Astrocyte (in vitro differentiated cells and primary cell): ENCODE results near the gene TEX29. TPM values are rescaled to one million over a fixed set of nuclear protein-coding genes. Genes with fewer than 3 reads are reported as not detected.

Experiments
- DNase-seq: peaks from one replicate; pipeline ENCODE4 v3.0.0-alpha.2; 2010; ENCODE audit warnings: low read depth
- FAIRE-seq: peaks from 2 replicates; lab custom pipeline; 2011; peaks lifted over from hg19 to GRCh38; lab: Jason Lieb, UNC
- H2AFZ ChIP-seq: 2 replicates; pipeline ENCODE4 v1.6.0; 2012; ENCODE audit warnings: low read depth, low read length, inconsistent platforms
- H3K27ac ChIP-seq: 2 replicates; pipeline ENCODE4 v1.5.1; 2011; ENCODE audit warnings: low read depth, low read length, inconsistent platforms
- H3K27me3 ChIP-seq: 2 replicates; pipeline ENCODE4 v1.6.0; 2011; ENCODE audit warnings: low read length, inconsistent platforms; ENCODE audit not compliant: insufficient read depth
- H3K36me3 ChIP-seq: 2 replicates; pipeline ENCODE4 v1.5.1; 2011; ENCODE audit warnings: low read length, inconsistent platforms; ENCODE audit not compliant: insufficient read depth
- H3K4me1 ChIP-seq: 2 replicates; pipeline ENCODE4 v1.5.1; 2011; ENCODE audit warnings: low read length, inconsistent platforms; ENCODE audit not compliant: insufficient read depth
- H3K4me2 ChIP-seq: 2 replicates; pipeline ENCODE4 v1.6.0; 2012; ENCODE audit warnings: low read length, inconsistent platforms
- H3K4me3 ChIP-seq: 2 replicates; pipeline ENCODE4 v1.5.1; 2011; ENCODE audit warnings: low read depth, mild to moderate bottlenecking, low read length, inconsistent platforms; ENCODE audit not compliant: insufficient read depth
- H3K79me2 ChIP-seq: 2 replicates; pipeline ENCODE4 v1.6.0; 2012; ENCODE audit warnings: mild to moderate bottlenecking, low read length, inconsistent platforms; ENCODE audit not compliant: insufficient read depth
- H3K9ac ChIP-seq: 2 replicates; pipeline ENCODE4 v1.6.0; 2012; ENCODE audit warnings: mild to moderate bottlenecking, low read length, inconsistent platforms
- H3K9me3 ChIP-seq: 2 replicates; pipeline ENCODE4 v1.5.1; 2012; ENCODE audit warnings: low read depth, mild to moderate bottlenecking, low read length, inconsistent platforms; ENCODE audit not compliant: insufficient read depth
- H4K20me1 ChIP-seq: 2 replicates; pipeline ENCODE4 v1.6.0; 2012; ENCODE audit warnings: low read length, inconsistent platforms; ENCODE audit not compliant: insufficient read depth
- H3K27ac Mint-ChIP-seq: one replicate; pipeline ENCODE4 v1.8.0; 2021; ENCODE audit warnings: mild to moderate bottlenecking, mixed read lengths; ENCODE audit not compliant: unreplicated experiment
- H3K27me3 Mint-ChIP-seq: one replicate; pipeline ENCODE4 v1.8.0; 2021; ENCODE audit warnings: low read depth, mixed read lengths; ENCODE audit not compliant: unreplicated experiment
- H3K36me3 Mint-ChIP-seq: one replicate; pipeline ENCODE4 v1.8.0; 2021; ENCODE audit warnings: low read depth, mixed read lengths; ENCODE audit not compliant: unreplicated experiment
- H3K4me1 Mint-ChIP-seq: one replicate; pipeline ENCODE4 v1.8.0; 2021; ENCODE audit warnings: low read depth, mixed read lengths; ENCODE audit not compliant: unreplicated experiment
- H3K4me3 Mint-ChIP-seq: one replicate; pipeline ENCODE4 v1.8.0; 2021; ENCODE audit warnings: mild to moderate bottlenecking, moderate library complexity, mixed read lengths; ENCODE audit not compliant: unreplicated experiment
- H3K9me3 Mint-ChIP-seq: one replicate; pipeline ENCODE4 v1.8.0; 2021; ENCODE audit warnings: mild to moderate bottlenecking, mixed read lengths; ENCODE audit not compliant: unreplicated experiment
- EZH2 ChIP-seq: IDR thresholded peaks from 2 replicates; pipeline ENCODE4 v1.6.1; 2012; ENCODE audit warnings: mild to moderate bottlenecking, low read length, inconsistent platforms; ENCODE audit not compliant: insufficient read depth
- total RNA-seq: library from RNA; stranded (reverse); gene quantifications from 2 replicates; pipeline ENCODE4 v1.2.1, GENCODE V29; 2021
- TF ChIP-seq, protein P1 (sequence below): IDR thresholded peaks from 2 replicates; pipeline ENCODE4 v1.5.1; 2011; ENCODE audit warnings: low read depth, mild to moderate bottlenecking, inconsistent platforms, low read length, moderate library complexity; ENCODE audit not compliant: insufficient read depth

Gene TEX29
- total RNA-seq, 1 donor from 2014 or later: 0.43 TPM

- TF ChIP-seq, protein P1, sequence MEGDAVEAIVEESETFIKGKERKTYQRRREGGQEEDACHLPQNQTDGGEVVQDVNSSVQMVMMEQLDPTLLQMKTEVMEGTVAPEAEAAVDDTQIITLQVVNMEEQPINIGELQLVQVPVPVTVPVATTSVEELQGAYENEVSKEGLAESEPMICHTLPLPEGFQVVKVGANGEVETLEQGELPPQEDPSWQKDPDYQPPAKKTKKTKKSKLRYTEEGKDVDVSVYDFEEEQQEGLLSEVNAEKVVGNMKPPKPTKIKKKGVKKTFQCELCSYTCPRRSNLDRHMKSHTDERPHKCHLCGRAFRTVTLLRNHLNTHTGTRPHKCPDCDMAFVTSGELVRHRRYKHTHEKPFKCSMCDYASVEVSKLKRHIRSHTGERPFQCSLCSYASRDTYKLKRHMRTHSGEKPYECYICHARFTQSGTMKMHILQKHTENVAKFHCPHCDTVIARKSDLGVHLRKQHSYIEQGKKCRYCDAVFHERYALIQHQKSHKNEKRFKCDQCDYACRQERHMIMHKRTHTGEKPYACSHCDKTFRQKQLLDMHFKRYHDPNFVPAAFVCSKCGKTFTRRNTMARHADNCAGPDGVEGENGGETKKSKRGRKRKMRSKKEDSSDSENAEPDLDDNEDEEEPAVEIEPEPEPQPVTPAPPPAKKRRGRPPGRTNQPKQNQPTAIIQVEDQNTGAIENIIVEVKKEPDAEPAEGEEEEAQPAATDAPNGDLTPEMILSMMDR: no peak
- no peak for TF ChIP-seq EZH2
- H3K27ac ChIP-seq: no peak overlapping the region
- H2AFZ ChIP-seq: no peak overlapping the region
- DNase-seq (no peak), FAIRE-seq (no peak)
- no peak overlapping the region for H3K4me2 ChIP-seq
- peaks cover 28% of the 10 kb centered on the region for H3K36me3 ChIP-seq
- no peaks in the 10 kb centered on the region for H3K9me3 ChIP-seq
- H3K27me3 ChIP-seq: no peaks in the 10 kb centered on the region
- peaks cover 2% of the 10 kb centered on the region for H3K79me2 ChIP-seq
- H3K27ac Mint-ChIP-seq: no peak overlapping the region
- H3K9ac ChIP-seq: no peak overlapping the region
- H3K4me3 Mint-ChIP-seq: no peak overlapping the region
- H4K20me1 ChIP-seq: peaks cover 9% of the 10 kb centered on the region
- no peaks in the 10 kb centered on the region for H3K4me1 Mint-ChIP-seq
- H3K27me3 Mint-ChIP-seq: no peaks in the 10 kb centered on the region
- no peaks in the 10 kb centered on the region for H3K4me1 ChIP-seq
- H3K9me3 Mint-ChIP-seq: no peaks in the 10 kb centered on the region
- peaks cover 9% of the 10 kb centered on the region for H3K36me3 Mint-ChIP-seq
- no peak overlapping the region for H3K4me3 ChIP-seq
Measured at GRCh38 chr13:111295886-111296285, 24.6 kb upstream of the TEX29 start.

DNA sequence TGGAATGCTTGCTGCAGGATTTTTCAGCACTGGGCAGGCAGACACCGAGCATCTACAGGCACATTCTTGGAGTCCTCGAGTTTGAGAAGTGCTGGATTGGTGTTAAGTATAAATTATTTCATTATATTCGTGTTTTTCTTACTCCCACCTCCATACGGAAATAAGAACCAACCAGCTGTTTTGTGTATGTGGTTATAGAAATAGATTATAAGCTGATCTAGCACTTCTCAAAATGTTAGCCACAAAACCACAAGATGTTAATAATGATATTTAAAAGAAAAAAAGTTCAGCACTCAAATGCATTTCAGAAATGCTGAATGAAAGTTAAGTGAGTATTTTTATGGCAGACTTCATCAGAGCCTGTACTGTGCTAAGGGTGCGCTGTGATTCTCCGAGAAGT, 24.0 kb upstream of the TEX29 start:
- H3K36me3 ChIP-seq: peaks cover 32% of the 10 kb centered on the region
- no peak overlapping the region for H3K9ac ChIP-seq
- H3K79me2 ChIP-seq: peaks cover 2% of the 10 kb centered on the region
- H3K9me3 ChIP-seq: no peaks in the 10 kb centered on the region
- H3K36me3 Mint-ChIP-seq: peaks cover 9% of the 10 kb centered on the region
- DNase-seq: no peak
- H3K9me3 Mint-ChIP-seq: no peaks in the 10 kb centered on the region
- no peaks in the 10 kb centered on the region for H3K27me3 ChIP-seq
- TF ChIP-seq, protein P1: no peak
- no peak for TF ChIP-seq EZH2
- no peaks in the 10 kb centered on the region for H3K4me1 Mint-ChIP-seq
- H3K4me3 Mint-ChIP-seq: no peak overlapping the region
- H2AFZ ChIP-seq: no peak overlapping the region
- no peak overlapping the region for H3K27ac ChIP-seq
- H3K4me2 ChIP-seq: no peak overlapping the region
- no peaks in the 10 kb centered on the region for H3K27me3 Mint-ChIP-seq
- no peak overlapping the region for H3K4me3 ChIP-seq
- H3K27ac Mint-ChIP-seq: no peak overlapping the region
- FAIRE-seq: no peak
- no peaks in the 10 kb centered on the region for H3K4me1 ChIP-seq
- peaks cover 9% of the 10 kb centered on the region for H4K20me1 ChIP-seq

DNA sequence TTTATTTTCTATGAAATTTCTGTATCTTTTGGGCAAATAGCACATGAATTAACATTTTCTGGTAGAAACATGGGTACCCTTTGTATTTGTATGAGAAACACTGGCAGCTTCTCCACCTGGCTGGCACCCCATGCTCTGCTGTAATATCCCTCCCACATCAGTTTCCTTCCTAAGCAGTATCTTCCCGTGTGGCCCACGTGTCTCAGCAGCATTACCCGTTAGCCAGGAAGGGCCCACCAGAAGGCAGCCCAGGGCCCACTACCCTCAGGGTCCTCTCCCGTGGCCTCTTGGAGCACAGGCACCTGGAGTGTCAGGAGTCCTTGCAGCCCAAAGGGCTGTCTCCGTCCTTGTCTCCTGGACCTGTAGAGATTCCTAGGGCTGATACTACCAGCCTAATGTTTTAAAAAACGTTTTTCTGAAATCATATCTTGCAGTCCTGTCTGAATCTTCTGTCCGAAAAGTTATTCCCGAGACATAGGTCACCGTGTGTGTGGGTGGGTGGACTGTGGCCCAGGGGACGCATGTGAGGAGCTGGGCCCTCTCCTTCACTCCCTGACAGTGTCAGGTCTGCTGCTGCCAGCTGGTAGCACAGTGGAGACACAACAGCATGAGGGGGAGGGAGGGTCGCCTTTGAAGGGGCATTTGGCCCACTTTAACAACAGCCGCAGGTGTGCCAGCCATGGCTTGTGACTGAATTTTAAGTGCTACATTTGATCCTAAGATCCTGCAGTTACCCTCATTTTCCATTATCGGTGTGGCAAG, 22.0 kb upstream of the TEX29 start:
- no peak overlapping the region for H3K9ac ChIP-seq
- FAIRE-seq: no peak

More for the DNA sequence above, 22.0 kb upstream of the TEX29 start:
- Histone ChIP-seq H3K27ac (no peak overlapping the region), H2AFZ (no peak overlapping the region), H3K36me3 (peaks cover 33% of the 10 kb centered on the region), H3K79me2 (peaks cover 2% of the 10 kb centered on the region), H3K27me3 (no peaks in the 10 kb centered on the region), H4K20me1 (peaks cover 6% of the 10 kb centered on the region), H3K4me1 (no peaks in the 10 kb centered on the region), H3K4me3 (no peak overlapping the region), H3K4me2 (no peak overlapping the region), H3K9me3 (no peaks in the 10 kb centered on the region)
- no peak for DNase-seq
- H3K9me3 Mint-ChIP-seq: no peaks in the 10 kb centered on the region
- H3K27ac Mint-ChIP-seq: no peak overlapping the region
- no peaks in the 10 kb centered on the region for H3K4me1 Mint-ChIP-seq
- no peak for TF ChIP-seq EZH2
- TF ChIP-seq, protein P1: no peak
- H3K4me3 Mint-ChIP-seq: no peak overlapping the region
- H3K27me3 Mint-ChIP-seq: no peaks in the 10 kb centered on the region
- H3K36me3 Mint-ChIP-seq: peaks cover 6% of the 10 kb centered on the region
